Stimulated activated CD4-positive, alpha-beta T cell treated with anti-CD3 and anti-CD28 coated beads, Interleukin-12 subunit alpha, Interleukin-12 subunit beta, amount 100 ng/mL, for 24 hours (primary cell): Measurements from ENCODE around the gene PPFIA3.
"Not testable (repeated sequence)": the region's sequence is repeated elsewhere in the genome, so short reads cannot be mapped to it uniquely, and the experiment has no call there.

Source experiments
- DNase-seq, 2 experiments: peaks; one replicate each; pipeline ENCODE4 v3.0.0-alpha.2; 2020; ENCODE audit warnings: low read depth in 2 of 2

The PPFIA3 gene

GRCh38 chr19:49103331-49104085 lies 15.8 kb upstream of the PPFIA3 start:
- DNase-seq = no peak

GRCh38 chr19:49104229-49104864 lies 15.0 kb upstream of the PPFIA3 start:
- DNase-seq = no peak

GRCh38 chr19:49106648-49107135 lies 12.7 kb upstream of the PPFIA3 start:
- DNase-seq = peak in 1 of 2 experiments; percentile 53

GRCh38 chr19:49107625-49108459 lies 11.5 kb upstream of the PPFIA3 start:
- no peak for DNase-seq

GRCh38 chr19:49109051-49109450 lies 10.3 kb upstream of the PPFIA3 start:
- DNase-seq = no peak

- DNase-seq = no peak
Observed at GRCh38 chr19:49109569-49110233, 9.6 kb upstream of the PPFIA3 start.

- DNase-seq = no peak
Observed at GRCh38 chr19:49110567-49110966, 8.8 kb upstream of the PPFIA3 start.

GRCh38 chr19:49111218-49111998 lies 7.9 kb upstream of the PPFIA3 start:
- no peak for DNase-seq

GRCh38 chr19:49113762-49114629 lies 5.3 kb upstream of the PPFIA3 start, which contains the start of gene LIN7B:
LIN7B (plus strand) TSS chr19:49114370; CDS start chr19:49114405, 35 bp downstream.
- DNase-seq = peak in 1 of 2 experiments; percentile 52

GRCh38 chr19:49114630-49115363 lies 4.5 kb upstream of the PPFIA3 start:
- DNase-seq = peak in 1 of 2 experiments; percentile 47

GRCh38 chr19:49116544-49116943 lies 2.8 kb upstream of the PPFIA3 start:
- no peak for DNase-seq

GRCh38 chr19:49117677-49118564 lies 1.4 kb upstream of the PPFIA3 start:
- DNase-seq = no peak

GRCh38 chr19:49118565-49119410 lies 556 bp upstream of the PPFIA3 start, which contains the start of gene C19orf73:
C19orf73 (minus strand) TSS chr19:49119143; CDS start chr19:49119022, 121 bp downstream.
- peak; percentile 91 for DNase-seq

- no peak for DNase-seq
Observed at GRCh38 chr19:49120325-49120683, 960 bp downstream of the PPFIA3 start.

- DNase-seq = no peak
Observed at GRCh38 chr19:49120868-49121267, 1.5 kb downstream of the PPFIA3 start.

GRCh38 chr19:49121841-49122240 lies 2.5 kb downstream of the PPFIA3 start:
- not testable (repeated sequence) for DNase-seq

- DNase-seq = not testable (repeated sequence)
Observed at GRCh38 chr19:49123285-49123684, 3.9 kb downstream of the PPFIA3 start.
